Stimulated activated CD8-positive, alpha-beta memory T cell treated with anti-CD3 and anti-CD28 coated beads, Interleukin-2, amount 100 ng/mL, for 48 hours (primary cell): ENCODE data around the gene SH3TC2.

ENCODE experiments used
- DNase-seq, 2 donors: peaks; one replicate each; pipeline ENCODE4 v3.0.0-alpha.2; 2020; ENCODE audit warnings: low read depth in 2 of 2

The SH3TC2 gene

GRCh38 chr5:148970876-148971275 is 92.0 kb downstream of the SH3TC2 start:
- DNase-seq = no peak

GRCh38 chr5:148970228-148970627 is 92.6 kb downstream of the SH3TC2 start:
- no peak for DNase-seq

GRCh38 chr5:148969291-148969690 is 93.6 kb downstream of the SH3TC2 start:
- no peak for DNase-seq

DNA sequence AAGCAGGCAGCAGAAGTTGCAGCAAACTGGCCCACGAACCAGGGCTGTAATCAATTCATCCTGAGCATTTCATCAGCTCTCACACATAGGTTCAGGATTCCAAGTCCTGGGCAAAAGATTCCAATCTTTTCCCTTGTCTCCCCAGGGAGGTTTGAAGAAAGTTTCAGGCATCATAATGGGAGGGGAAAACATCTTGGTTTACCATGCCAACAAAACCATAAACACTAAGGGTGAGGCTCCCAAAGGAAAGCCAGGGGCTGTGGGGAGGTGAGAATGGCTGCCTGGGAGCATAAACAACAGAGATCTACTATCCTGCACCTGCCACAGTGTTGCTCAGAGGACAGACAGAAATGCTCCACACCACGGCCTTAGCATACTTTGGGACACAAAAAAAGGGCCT is 94.6 kb downstream of the SH3TC2 start:
- no peak for DNase-seq

- DNase-seq = no peak
These were observed 95.1 kb downstream of the SH3TC2 start for GRCh38 chr5:148967783-148968182.

GRCh38 chr5:148966938-148967337 is 95.9 kb downstream of the SH3TC2 start:
- no peak for DNase-seq

- no peak for DNase-seq
These were observed 96.5 kb downstream of the SH3TC2 start for GRCh38 chr5:148966348-148966747.

DNA sequence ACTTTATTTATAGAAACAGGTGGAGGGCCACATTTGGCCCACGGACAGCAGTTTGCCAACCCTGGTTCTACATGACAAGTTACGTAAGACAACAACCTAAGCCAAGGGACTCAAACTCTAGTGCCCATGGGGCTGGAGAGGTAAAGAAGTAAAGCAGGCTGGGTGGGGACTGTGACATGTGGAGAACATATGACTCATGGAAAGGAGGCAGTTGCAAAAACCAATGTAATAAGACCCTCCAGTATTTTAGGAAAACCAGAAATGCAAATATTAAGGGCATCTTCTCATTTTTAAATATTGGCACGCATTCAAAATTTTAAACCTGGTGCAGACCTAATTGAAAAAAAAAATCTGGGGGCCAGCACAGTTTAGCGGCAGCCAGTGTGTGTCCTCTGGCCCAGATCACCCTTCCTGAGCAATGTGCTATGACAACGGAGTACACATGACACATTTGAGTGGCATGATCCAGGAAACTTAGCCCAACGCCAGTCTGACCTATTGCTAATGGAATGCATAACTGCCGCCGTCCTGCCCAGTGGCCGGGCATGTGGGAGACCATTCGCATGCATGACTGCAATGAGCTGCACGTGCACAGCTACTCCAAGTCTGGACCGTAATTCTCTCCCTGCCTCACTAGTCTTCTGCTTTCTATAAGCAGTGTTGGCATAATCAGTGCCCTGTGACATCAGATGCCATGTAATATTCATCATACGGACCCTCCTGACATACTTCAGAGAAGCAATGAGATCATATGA is 97.2 kb downstream of the SH3TC2 start:
- DNase-seq = no peak

GRCh38 chr5:148963664-148964063 is 99.2 kb downstream of the SH3TC2 start:
- DNase-seq = no peak

GRCh38 chr5:148962761-148963324 is 100.0 kb downstream of the SH3TC2 start:
- no peak for DNase-seq

DNA sequence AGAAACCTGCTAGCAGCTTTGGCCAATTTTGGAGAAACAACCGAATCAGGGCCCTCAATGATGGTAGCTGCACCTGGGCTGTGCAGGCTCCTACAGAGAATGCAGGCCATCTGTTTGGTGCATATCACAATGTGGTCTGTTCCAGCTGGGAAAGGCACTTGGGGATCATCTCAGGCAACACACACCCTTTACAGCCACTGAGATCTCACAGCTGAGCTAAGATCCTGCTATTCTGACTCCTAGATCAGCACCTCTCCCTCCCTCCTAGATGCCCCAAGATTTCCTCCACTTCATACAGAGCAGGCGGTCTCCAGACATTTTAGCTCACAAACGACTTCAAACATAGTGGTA is 100.7 kb downstream of the SH3TC2 start:
- DNase-seq = no peak

DNA sequence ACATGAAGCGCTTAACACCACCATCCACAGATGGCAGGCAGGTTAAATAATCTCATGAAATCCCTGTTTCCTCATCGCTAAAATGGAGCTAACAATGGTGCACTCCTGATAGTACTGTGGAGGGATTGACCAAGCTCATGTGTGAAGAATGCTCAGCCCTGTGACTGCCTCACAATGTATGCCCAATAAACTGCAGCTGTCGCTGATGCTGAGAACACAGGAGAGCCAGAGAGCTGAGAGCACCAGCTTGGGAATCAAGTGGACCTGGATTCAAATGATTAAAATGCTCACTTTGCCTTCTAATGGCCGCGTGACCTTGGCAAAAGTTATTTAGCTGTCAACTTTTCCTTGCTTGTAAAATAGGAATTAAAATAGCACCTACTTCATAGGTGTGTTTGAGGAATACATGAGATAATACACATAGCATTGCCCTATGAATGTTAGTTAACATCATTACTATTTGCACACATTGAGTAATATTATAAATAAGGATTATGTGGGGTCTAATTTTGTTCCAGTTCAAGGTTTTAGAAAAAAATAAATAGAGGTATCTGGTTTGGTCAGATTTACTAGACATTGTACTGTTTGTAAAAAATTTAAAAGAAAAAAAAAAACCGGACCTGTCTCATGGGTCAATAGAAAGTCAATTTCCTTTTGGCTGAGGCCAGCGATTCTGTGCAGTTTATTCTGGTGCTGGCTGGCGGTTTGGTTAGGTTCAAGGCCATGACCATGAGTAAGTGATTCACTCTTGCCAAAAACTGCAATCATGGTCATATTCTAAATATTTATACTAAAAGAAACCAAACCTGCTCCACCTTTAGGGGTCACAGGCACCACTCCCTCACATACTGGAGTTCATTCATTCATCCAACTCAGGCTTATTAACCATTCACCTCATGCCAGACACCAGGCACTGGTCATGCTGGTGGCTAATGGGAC is 101.3 kb downstream of the SH3TC2 start:
- DNase-seq = no peak

- DNase-seq = no peak
These were observed 102.6 kb downstream of the SH3TC2 start for GRCh38 chr5:148960070-148960769.

DNA sequence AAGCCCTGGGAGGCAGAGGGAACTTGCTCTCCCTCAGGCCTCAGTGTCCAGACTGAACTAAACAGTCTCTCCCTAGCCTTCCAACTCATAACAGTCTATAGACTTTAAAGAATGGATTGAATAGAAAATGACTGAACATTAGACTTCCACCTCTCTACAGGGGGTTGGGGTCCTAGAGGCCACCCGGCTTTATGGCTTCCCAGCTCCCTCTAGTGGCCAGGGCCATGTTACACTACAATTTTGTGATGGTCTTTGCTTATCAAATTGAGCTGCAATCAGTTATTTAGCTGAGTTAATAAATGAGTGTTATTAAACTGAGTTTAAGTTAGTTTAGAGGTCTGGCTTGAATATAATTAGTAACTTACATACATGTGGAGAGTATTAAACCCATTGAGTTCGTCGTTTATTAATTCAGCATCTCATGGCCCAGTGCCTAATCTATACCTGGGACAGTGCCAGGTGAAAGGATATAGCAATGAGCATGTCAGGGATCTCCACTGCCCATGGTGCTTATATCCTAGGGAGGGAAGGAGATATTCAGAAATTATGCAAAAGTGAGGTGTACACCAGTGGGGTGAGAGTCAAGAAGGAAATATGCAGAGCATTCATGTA is 105.2 kb downstream of the SH3TC2 start:
- DNase-seq = peak; percentile 27 to 34

DNA sequence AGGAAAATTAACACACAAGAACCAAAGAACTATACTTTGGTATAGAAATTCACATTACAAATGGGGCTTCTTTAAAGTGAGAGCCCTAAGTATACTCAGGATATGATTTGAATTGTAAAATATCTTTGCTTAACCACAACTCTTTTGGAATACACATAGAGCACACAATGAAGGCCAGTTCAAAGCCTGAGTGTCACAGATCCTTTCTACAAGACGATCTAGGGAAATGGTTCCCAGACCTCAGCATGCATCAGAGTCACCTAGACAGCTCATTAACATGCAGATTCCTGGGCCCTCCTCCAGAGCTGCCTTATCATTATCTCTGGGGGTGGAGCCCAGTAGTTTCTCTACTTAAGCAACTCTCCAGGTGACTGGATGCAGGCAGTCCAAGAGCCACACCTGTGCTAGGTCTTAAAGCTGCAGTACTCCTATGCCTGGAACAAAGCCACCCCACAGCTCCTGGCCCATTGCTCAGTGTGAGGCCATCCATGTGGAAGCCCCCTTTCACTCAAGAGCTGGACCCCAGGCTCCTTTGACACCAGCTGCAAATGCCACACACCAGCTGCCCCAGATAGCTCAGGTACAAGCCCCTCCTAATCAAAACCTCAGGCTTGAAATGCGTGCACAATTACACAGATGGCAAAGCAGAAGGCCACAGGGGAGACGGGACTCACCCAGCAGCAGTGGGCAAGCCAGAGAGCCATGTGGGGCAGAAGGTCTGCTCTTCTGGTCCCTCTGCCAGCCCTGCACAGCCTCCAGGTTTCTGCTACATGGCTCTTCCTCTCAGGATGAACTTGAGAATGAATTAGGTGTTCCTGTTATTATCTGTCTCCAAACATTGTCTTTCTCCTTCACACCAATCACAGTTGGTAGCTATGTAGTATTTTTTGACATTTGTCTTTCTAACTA is 106.1 kb downstream of the SH3TC2 start:
- DNase-seq = no peak
